Thyroid gland (tissue), 4 donors: Measurements from ENCODE around the gene NDUFAF8.

Experiments
- POLR2A ChIP-seq, 2 donors: fragments of 450-650 bp; IDR thresholded peaks; one replicate each; pipeline ENCODE4 v1.6.1; 2017; ENCODE audit warnings: antibody characterized with exemption in 2 of 2, mild to moderate bottlenecking in 2 of 2, moderate library complexity in 1 of 2
- TF ChIP-seq, protein P1 (sequence below), 6 experiments: fragments of 200-600 bp in 3 of 6; fragments of 450-650 bp in 3 of 6; sonication (generic) in 3 of 6; IDR thresholded peaks; one replicate each; pipeline ENCODE4 v1.5.1; 2016 to 2019; ENCODE audit warnings: antibody characterized with exemption in 6 of 6, mild to moderate bottlenecking in 2 of 6, inconsistent platforms in 1 of 6, moderate library complexity in 1 of 6

DNA sequence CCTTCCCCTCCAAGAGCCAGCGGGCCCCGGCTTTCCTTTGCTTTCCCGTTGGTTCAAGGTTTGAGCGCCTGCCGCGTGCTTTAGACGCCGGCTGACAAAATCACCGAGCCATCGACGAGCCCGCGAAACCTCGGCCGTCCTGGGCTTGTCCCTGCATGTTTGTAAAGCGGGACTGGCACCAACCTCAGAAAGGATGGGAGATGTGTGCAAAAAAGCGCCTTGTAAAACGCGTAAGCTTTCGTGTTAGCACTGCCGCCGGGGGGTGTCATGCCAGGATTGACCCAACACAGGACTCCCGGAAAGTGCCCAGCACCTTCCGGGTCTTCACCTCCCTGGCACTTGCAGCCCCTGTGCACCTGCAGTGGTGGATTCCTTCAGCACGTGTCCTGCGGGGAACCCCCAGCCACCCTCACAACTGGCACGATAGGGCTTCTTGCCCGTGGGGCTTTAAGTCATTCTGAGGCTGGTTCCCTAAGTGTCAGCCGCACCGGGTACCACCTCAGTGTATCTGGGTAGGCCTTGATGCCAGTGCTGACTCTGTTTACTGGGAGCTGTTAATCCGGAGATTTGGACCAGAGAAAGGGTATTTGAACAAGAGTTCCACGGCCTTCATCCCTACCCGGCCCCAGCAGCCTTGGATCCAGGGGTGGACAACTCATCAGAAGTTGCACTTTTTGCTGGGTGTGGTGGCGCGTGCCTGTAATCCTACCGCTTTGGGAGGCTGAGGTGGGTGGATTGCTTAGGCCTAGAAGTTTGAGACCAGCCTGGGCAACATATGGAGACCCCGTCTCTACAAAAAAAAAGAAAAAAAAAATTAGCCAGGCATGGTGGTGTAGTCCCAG is 817 bp downstream of the NDUFAF8 start:
- TF ChIP-seq, protein P1, sequence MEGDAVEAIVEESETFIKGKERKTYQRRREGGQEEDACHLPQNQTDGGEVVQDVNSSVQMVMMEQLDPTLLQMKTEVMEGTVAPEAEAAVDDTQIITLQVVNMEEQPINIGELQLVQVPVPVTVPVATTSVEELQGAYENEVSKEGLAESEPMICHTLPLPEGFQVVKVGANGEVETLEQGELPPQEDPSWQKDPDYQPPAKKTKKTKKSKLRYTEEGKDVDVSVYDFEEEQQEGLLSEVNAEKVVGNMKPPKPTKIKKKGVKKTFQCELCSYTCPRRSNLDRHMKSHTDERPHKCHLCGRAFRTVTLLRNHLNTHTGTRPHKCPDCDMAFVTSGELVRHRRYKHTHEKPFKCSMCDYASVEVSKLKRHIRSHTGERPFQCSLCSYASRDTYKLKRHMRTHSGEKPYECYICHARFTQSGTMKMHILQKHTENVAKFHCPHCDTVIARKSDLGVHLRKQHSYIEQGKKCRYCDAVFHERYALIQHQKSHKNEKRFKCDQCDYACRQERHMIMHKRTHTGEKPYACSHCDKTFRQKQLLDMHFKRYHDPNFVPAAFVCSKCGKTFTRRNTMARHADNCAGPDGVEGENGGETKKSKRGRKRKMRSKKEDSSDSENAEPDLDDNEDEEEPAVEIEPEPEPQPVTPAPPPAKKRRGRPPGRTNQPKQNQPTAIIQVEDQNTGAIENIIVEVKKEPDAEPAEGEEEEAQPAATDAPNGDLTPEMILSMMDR (IDR thresholded peaks at IDR 0.05), result no peak
- TF ChIP-seq POLR2A (IDR thresholded peaks at IDR 0.05), result no peak
